GM21528 (cell line): ENCODE results near the gene VPS26B.
A peak's percentile ranks its signal among the peaks of the same experiment; 100 is the strongest.
"Not testable (repeated sequence)": the region's sequence is repeated elsewhere in the genome, so short reads cannot be mapped to it uniquely, and the experiment has no call there.

ENCODE experiments used
- ATAC-seq: cut with Tn5 transposase; IDR thresholded peaks from one replicate; pipeline ENCODE4 v1.9.1; 2021; ENCODE audit warnings: mild to moderate bottlenecking, moderate library complexity; ENCODE audit not compliant: unreplicated experiment, low FRiP score

Gene VPS26B

GRCh38 chr11:134223836-134224709, at the start of gene VPS26B, which contains the start of gene NCAPD3:
VPS26B (plus strand) TSS chr11:134224671; CDS start chr11:134225123, 452 bp downstream.
NCAPD3 (minus strand) TSS chr11:134223967; CDS start chr11:134223926, 41 bp downstream.
- ATAC-seq, result peak; percentile 88

- ATAC-seq, result no peak
Observed at GRCh38 chr11:134176284-134176683, 48.2 kb upstream of the VPS26B start.

GRCh38 chr11:134178032-134178674, 46.3 kb upstream of the VPS26B start:
- ATAC-seq, result no peak

GRCh38 chr11:134181707-134182106, 42.8 kb upstream of the VPS26B start:
- no peak for ATAC-seq

- not testable (repeated sequence) for ATAC-seq
Observed at GRCh38 chr11:134188092-134188491, 36.4 kb upstream of the VPS26B start.

- ATAC-seq, result no peak
Observed at GRCh38 chr11:134196756-134197155, 27.7 kb upstream of the VPS26B start.

GRCh38 chr11:134199531-134199930, 24.9 kb upstream of the VPS26B start:
- ATAC-seq, result no peak

- ATAC-seq, result no peak
Observed at GRCh38 chr11:134200688-134201087, 23.8 kb upstream of the VPS26B start.

- ATAC-seq, result no peak
Observed at GRCh38 chr11:134202661-134203060, 21.8 kb upstream of the VPS26B start.

GRCh38 chr11:134205729-134206128, 18.7 kb upstream of the VPS26B start:
- ATAC-seq, result no peak

- no peak for ATAC-seq
Observed at GRCh38 chr11:134206185-134206584, 18.3 kb upstream of the VPS26B start.

- no peak for ATAC-seq
Observed at GRCh38 chr11:134207538-134208239, 16.8 kb upstream of the VPS26B start.

- no peak for ATAC-seq
Observed at GRCh38 chr11:134215836-134216235, 8.6 kb upstream of the VPS26B start.

- ATAC-seq, result no peak
Observed at GRCh38 chr11:134216816-134217215, 7.7 kb upstream of the VPS26B start.

GRCh38 chr11:134223121-134223520, 1.4 kb upstream of the VPS26B start:
- no peak for ATAC-seq

GRCh38 chr11:134224710-134225664, 516 bp downstream of the VPS26B start:
- peak; percentile 13 for ATAC-seq

- no peak for ATAC-seq
Observed at GRCh38 chr11:134226806-134227325, 2.4 kb downstream of the VPS26B start.

GRCh38 chr11:134228625-134229024, 4.2 kb downstream of the VPS26B start:
- peak; percentile 51 for ATAC-seq

GRCh38 chr11:134229126-134229790, 4.8 kb downstream of the VPS26B start:
- no peak for ATAC-seq
